ENCODE data around the gene EVC. TPM values are rescaled to one million over a fixed set of nuclear protein-coding genes. Genes with fewer than 3 reads are reported as not detected.

EVC gene
- total RNA-seq, 1 experiment from 2014 or later, result 14.3 TPM

GRCh38 chr4:5703831-5704230, 7.2 kb upstream of the EVC start:
- no peak overlapping the region for H3K27ac ChIP-seq
- H3K9me3 ChIP-seq (replicated peaks), result no peaks in the 10 kb centered on the region
- no peak for DNase-seq
- H3K27me3 ChIP-seq, result no peaks in the 10 kb centered on the region
- H3K36me3 ChIP-seq, result peaks cover 5% of the 10 kb centered on the region; the same call in 1 of the 2 replicates
- no peaks in the 10 kb centered on the region for H3K4me1 ChIP-seq
- H3K4me3 ChIP-seq, result no peak overlapping the region

- Histone ChIP-seq H3K4me3 (no peak overlapping the region), H3K4me1 (peaks cover 2% of the 10 kb centered on the region), H3K9me3 (replicated peaks) (no peaks in the 10 kb centered on the region), H3K27ac (no peak overlapping the region), H3K27me3 (no peaks in the 10 kb centered on the region), H3K36me3 (peaks cover 4% of the 10 kb centered on the region; the same call in 1 of the 2 replicates)
- DNase-seq, result no peak
Measured at GRCh38 chr4:5704276-5704675, 6.7 kb upstream of the EVC start.

DNA sequence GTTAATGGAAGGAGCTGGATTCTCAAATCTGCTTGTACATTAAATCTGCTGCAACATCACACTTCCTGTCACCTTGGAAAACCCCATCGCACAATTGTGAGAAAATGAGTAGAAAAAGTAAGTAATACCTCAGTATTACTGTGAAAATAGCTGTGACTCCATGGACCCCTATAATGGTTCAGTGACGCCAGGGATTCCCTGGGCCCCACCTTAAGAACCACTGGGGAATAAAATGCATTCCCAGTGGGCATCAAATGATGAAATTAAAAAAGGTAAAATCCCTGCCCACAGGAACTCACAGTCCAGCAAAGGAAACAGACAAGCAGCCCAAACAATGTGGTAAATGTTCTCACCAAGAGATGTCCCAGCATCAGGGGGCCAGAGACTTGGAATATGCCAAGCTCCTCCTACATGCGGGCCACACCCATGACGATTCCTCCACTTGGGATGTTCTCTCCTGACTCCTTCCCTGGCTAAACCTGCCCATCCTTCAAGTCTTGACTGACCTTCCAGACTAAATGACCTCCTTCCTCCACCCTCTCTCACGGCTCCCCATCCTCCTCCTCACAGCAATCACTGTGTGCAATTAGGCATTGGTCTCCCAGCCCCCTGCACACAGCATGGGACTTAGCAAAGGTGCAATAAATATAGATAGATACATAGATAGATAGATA, 5.2 kb upstream of the EVC start:
- DNase-seq, result no peak
- no peaks in the 10 kb centered on the region for H3K27me3 ChIP-seq
- no peak overlapping the region for H3K4me3 ChIP-seq

DNA sequence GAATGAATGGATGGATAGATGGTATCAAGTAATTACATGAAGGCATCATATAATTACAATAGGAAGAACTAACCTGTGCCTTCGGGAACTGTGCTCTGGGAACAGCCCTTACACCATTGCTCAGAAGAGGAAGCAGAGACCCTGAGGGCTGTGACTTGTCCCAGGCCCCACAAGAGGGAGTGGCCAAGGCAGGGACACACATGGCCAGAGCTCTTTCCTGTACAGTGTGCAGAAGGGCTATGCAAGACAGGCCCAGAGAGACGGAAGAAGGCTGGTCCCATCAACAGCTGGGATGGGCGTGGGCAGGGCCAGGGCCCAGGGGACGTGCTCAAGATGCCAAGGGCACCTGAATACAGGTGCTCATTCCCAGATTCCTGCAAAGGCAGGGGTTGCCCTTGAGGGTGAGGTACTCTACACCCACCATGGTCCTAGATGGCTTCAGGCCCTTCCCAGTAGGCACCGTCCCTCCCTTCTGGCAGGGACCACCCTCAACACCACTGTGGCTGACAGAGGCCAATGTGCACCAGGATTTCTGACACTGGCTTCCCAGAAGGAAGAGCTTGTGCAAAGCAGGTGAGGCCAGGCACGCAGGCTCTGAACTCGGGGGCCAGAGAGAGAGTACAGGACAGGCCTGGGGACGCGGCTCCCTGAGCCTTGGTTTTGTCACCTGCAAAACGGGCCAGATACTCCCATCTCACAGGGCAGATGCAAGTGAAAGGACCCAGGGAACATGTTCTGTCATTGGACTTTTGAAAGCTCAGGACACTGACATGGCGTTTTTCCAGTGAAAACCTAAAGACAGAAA, 4.3 kb upstream of the EVC start:
- Histone ChIP-seq H3K4me3 (no peak overlapping the region; the same call in 1 of the 2 replicates), H3K9me3 (replicated peaks) (no peaks in the 10 kb centered on the region), H3K27me3 (no peaks in the 10 kb centered on the region), H3K27ac (no peak overlapping the region), H3K4me1 (peaks cover 14% of the 10 kb centered on the region), H3K36me3 (no peaks in the 10 kb centered on the region; the same call in 1 of the 2 replicates)
- DNase-seq, result no peak

More for the DNA sequence above, 5.2 kb upstream of the EVC start:
- H3K27ac ChIP-seq, result no peak overlapping the region
- no peaks in the 10 kb centered on the region; the same call in 1 of the 2 replicates for H3K36me3 ChIP-seq
- H3K4me1 ChIP-seq, result peaks cover 14% of the 10 kb centered on the region
- H3K9me3 ChIP-seq (replicated peaks), result no peaks in the 10 kb centered on the region

DNA sequence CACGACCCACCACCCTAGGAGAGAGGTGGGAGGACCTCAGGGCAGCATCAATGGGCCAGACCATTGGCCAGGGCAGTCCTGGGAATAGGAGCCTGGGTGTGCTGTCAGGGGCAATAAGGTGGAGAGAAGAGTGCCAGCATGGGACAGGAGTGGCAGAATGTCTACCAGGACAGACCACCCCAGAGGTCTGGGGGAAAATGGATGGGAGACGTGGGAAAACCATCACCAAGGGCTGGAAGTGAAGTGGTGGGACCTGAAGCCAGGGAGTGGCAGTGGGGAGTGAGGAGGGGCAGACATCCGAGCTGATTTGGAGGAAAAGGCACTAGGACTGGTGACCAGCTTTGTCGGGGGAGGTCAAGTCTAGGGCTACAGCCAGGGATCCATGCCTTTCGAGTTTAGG, 3.6 kb upstream of the EVC start:
- Histone ChIP-seq H3K36me3 (no peaks in the 10 kb centered on the region; the same call in 1 of the 2 replicates), H3K4me3 (peak overlapping the region; percentile 76), H3K9me3 (replicated peaks) (no peaks in the 10 kb centered on the region), H3K4me1 (peaks cover 14% of the 10 kb centered on the region), H3K27me3 (no peaks in the 10 kb centered on the region), H3K27ac (no peak overlapping the region)
- DNase-seq, result peak in 1 of 2 experiments; percentile 10

- H3K4me1 ChIP-seq, result peaks cover 14% of the 10 kb centered on the region
- H3K4me3 ChIP-seq, result peak overlapping the region; percentile 76
- no peaks in the 10 kb centered on the region for H3K27me3 ChIP-seq
- H3K36me3 ChIP-seq, result no peaks in the 10 kb centered on the region; the same call in 1 of the 2 replicates
- DNase-seq, result peak; percentile 31 to 34
- H3K9me3 ChIP-seq (replicated peaks), result no peaks in the 10 kb centered on the region
- peak overlapping the region; percentile 87 for H3K27ac ChIP-seq
Measured at GRCh38 chr4:5707778-5708448, 3.1 kb upstream of the EVC start.

DNA sequence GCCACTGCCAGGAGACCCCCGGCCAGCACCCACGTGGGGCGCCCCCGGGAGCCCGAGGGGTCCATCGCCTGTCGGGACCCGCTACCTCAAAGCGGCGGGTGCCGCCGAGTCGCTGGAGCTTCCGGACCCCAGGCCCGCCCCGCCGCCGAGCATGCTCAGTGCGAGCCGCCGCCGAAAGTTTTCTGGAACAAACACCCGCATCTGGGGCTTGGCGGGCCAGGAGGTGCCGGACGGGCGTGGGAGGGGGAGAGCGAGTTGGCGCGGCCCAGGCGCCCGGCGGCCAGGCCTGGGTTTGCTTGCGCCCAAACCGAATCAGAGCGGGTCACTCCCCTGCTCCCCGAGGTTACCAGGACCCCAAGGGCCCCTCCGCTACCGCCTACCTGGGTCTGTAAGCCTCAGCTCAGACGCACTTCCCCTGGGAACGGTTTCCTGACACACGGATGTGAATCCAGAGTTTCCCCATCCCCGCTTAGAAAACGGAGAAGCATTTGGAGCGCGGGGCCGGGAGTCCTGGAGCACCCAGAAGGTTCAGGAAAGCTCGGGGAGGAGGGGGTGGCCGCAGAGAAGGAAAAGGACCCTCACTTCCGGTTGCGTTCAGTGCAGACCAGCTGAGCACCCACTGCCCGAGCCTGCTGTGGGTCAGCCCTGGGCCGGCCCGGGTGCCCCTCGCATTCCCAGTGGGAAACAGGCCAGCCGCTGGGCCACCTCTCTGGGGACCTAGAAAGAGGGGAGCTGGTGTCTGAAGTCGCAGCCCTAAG, 2.4 kb upstream of the EVC start, which contains the start of gene EVC2:
EVC2 (minus strand) TSS at position 111 of the 758 bp plus-strand sequence; CDS start at position 65, 46 bp downstream.
- peaks cover 14% of the 10 kb centered on the region for H3K4me1 ChIP-seq
- no peaks in the 10 kb centered on the region; the same call in 1 of the 2 replicates for H3K36me3 ChIP-seq
- DNase-seq, result peak; percentile 70 to 72
- H3K27ac ChIP-seq, result peak within 1 kb of the TSS; percentile 87
- H3K9me3 ChIP-seq (replicated peaks), result no peaks in the 10 kb centered on the region
- H3K4me3 ChIP-seq, result peak within 1 kb of the TSS; percentile 76
- H3K27me3 ChIP-seq, result no peaks in the 10 kb centered on the region

DNA sequence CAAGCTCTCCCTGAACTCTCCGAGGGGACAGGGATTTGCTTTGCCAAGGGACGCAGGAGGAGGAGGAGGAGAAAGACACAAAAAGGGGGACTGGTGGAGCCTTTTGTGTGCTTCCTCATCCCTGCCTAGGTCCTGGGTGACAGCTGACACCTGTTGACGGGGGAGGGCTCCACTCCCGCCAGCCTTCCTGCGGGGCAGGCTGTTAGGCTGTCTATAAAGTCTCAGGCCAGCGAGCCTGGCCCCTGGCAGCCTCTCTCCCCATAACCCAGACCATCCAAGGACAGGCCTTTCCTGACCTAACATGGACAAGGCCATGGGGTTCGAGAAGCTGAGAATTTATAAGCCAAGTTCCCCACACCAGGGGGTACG, 1.8 kb upstream of the EVC start:
- Histone ChIP-seq H3K27ac (peak overlapping the region; percentile 87), H3K4me1 (peaks cover 14% of the 10 kb centered on the region), H3K36me3 (peaks cover 4% of the 10 kb centered on the region; the same call in 1 of the 2 replicates), H3K4me3 (peak overlapping the region; percentile 76), H3K9me3 (replicated peaks) (no peaks in the 10 kb centered on the region), H3K27me3 (no peaks in the 10 kb centered on the region)
- DNase-seq, result peak; percentile 78 to 82

GRCh38 chr4:5710065-5710960, 688 bp upstream of the EVC start:
- DNase-seq, result peak; percentile 33 to 59
- H3K4me1 ChIP-seq, result peaks cover 14% of the 10 kb centered on the region
- H3K27ac ChIP-seq, result peak overlapping the region; percentile 87
- H3K9me3 ChIP-seq (replicated peaks), result peaks cover 2% of the 10 kb centered on the region; the same call in 1 of the 2 replicates
- H3K36me3 ChIP-seq, result peaks cover 7% of the 10 kb centered on the region
- H3K27me3 ChIP-seq, result no peaks in the 10 kb centered on the region
- peak overlapping the region; percentile 83 for H3K4me3 ChIP-seq

GRCh38 chr4:5711479-5712184, 631 bp downstream of the EVC start:
- H3K4me1 ChIP-seq, result peaks cover 14% of the 10 kb centered on the region
- H3K27ac ChIP-seq, result peak overlapping the region; percentile 84
- peaks cover 3% of the 10 kb centered on the region; the same call in 1 of the 2 replicates for H3K9me3 ChIP-seq (replicated peaks)
- peak; percentile 71 to 73 for DNase-seq
- H3K27me3 ChIP-seq, result no peaks in the 10 kb centered on the region
- peaks cover 8% of the 10 kb centered on the region for H3K36me3 ChIP-seq
- peak overlapping the region; percentile 83 for H3K4me3 ChIP-seq

GRCh38 chr4:5712517-5712916, 1.5 kb downstream of the EVC start:
- Histone ChIP-seq H3K27me3 (no peaks in the 10 kb centered on the region), H3K4me3 (no peak overlapping the region), H3K4me1 (peaks cover 14% of the 10 kb centered on the region), H3K27ac (no peak overlapping the region), H3K9me3 (replicated peaks) (peaks cover 3% of the 10 kb centered on the region; the same call in 1 of the 2 replicates), H3K36me3 (peaks cover 8% of the 10 kb centered on the region)
- DNase-seq, result no peak

DNA sequence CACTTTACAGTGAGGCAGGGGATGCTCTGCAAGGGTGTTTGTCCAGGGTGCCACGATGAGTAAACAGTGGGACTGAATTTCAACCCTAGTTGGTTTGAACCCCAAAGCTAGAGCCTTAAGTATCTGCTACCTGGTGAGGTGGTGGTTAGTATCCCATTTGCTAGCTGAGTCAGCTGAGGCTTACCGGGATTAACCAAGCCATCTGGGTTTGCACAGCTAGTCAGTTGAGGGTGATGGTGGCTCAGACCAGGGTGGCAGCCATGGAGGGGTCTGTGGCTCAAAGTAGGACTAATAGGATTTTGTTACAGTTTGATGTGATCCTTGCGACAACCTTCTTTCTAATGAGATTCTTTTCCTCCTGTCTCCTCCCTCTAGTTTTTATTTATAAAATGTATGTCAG, 1.9 kb downstream of the EVC start:
- no peak overlapping the region for H3K27ac ChIP-seq

GRCh38 chr4:5713861-5714260, 2.9 kb downstream of the EVC start:
- no peaks in the 10 kb centered on the region for H3K27me3 ChIP-seq
- DNase-seq, result no peak
- H3K4me3 ChIP-seq, result no peak overlapping the region
- H3K4me1 ChIP-seq, result peaks cover 14% of the 10 kb centered on the region
- peaks cover 3% of the 10 kb centered on the region; the same call in 1 of the 2 replicates for H3K9me3 ChIP-seq (replicated peaks)
- no peak overlapping the region for H3K27ac ChIP-seq
- H3K36me3 ChIP-seq, result peaks cover 8% of the 10 kb centered on the region

More for the DNA sequence above, 1.9 kb downstream of the EVC start:
- H3K9me3 ChIP-seq (replicated peaks), result peaks cover 3% of the 10 kb centered on the region; the same call in 1 of the 2 replicates
- peaks cover 14% of the 10 kb centered on the region for H3K4me1 ChIP-seq
- H3K27me3 ChIP-seq, result no peaks in the 10 kb centered on the region
- no peak for DNase-seq
- no peak overlapping the region for H3K4me3 ChIP-seq
- peaks cover 8% of the 10 kb centered on the region for H3K36me3 ChIP-seq

Data from SJCRH30 (cell line).